Colonic mucosa (tissue), 4 donors: ENCODE data around the gene CYP2D6. TPM values are rescaled to one million over a fixed set of nuclear protein-coding genes. Genes with fewer than 3 reads are reported as not detected.
"Not testable (repeated sequence)": the region's sequence is repeated elsewhere in the genome, so short reads cannot be mapped to it uniquely, and the experiment has no call there.

Experiments
- DNase-seq: peaks from one replicate; pipeline ENCODE4 v3.0.0-alpha.2; 2020
- H3K27ac ChIP-seq: fragments of 200-600 bp; one replicate; pipeline ENCODE4 v1.8.0; 2021
- H3K27me3 ChIP-seq: fragments of 200-600 bp; one replicate; pipeline ENCODE4 v1.8.0; 2021
- H3K36me3 ChIP-seq: fragments of 200-600 bp; one replicate; pipeline ENCODE4 v1.8.0; 2021
- H3K4me1 ChIP-seq: fragments of 200-600 bp; one replicate; pipeline ENCODE4 v1.8.0; 2021; ENCODE audit warnings: mild to moderate bottlenecking
- H3K4me3 ChIP-seq: fragments of 200-600 bp; one replicate; pipeline ENCODE4 v1.8.0; 2021
- H3K9ac ChIP-seq, 2 donors: one replicate each; pipeline ENCODE4 v1.7.0; 2013; ENCODE audit warnings: control low read depth in 2 of 2, low read depth in 2 of 2, low read length in 2 of 2
- H3K9me3 ChIP-seq: fragments of 200-600 bp; one replicate; pipeline ENCODE4 v1.8.0; 2021
- CTCF ChIP-seq: fragments of 200-600 bp; IDR thresholded peaks from one replicate; pipeline ENCODE4 v1.8.0; 2022; ENCODE audit warnings: antibody characterized with exemption, mild to moderate bottlenecking
- intact Hi-C: fragments of 100-400 bp; cut with DNase I; formaldehyde crosslinking; loops from one replicate; pipeline ENCODE4 v1.14.1; 2022
- total RNA-seq, 2 donors: library from RNA; stranded (reverse); fragmentation: NEBNext Ultra II Directional in 1 of 2; extraction: Animal tissue kit (Norgen Biotek cat#: 25700) in 1 of 2; gene quantifications; one replicate each; pipeline ENCODE4 v1.2.1, GENCODE V29; 2021
- donor health status: healthy.
- donor health status: DM: no; HTN: no; CAD: no.
- donor health status: DM: no; HTN: no; CAD: no.

CYP2D6 gene
- total RNA-seq, 2 donors from 2014 or later: 2.2 to 2.9 TPM

GRCh38 chr22:42151924-42152635 is 21.5 kb upstream of the CYP2D6 start:
- Histone ChIP-seq H3K9ac (no peak overlapping the region), H3K36me3 (no peaks in the 10 kb centered on the region), H3K27ac (no peak overlapping the region), H3K27me3 (no peaks in the 10 kb centered on the region), H3K9me3 (no peaks in the 10 kb centered on the region), H3K4me3 (no peak overlapping the region), H3K4me1 (no peaks in the 10 kb centered on the region)
- intact Hi-C loops: no loop called here
- no peak for DNase-seq
- no peak for TF ChIP-seq CTCF

- intact Hi-C loops: no loop called here
- no peak for TF ChIP-seq CTCF
- Histone ChIP-seq H3K4me3 (no peak overlapping the region), H3K4me1 (no peaks in the 10 kb centered on the region), H3K9ac (no peak overlapping the region), H3K36me3 (no peaks in the 10 kb centered on the region), H3K27ac (no peak overlapping the region), H3K27me3 (no peaks in the 10 kb centered on the region), H3K9me3 (no peaks in the 10 kb centered on the region)
- DNase-seq: no peak
Measured at GRCh38 chr22:42150727-42151590, 20.3 kb upstream of the CYP2D6 start.

GRCh38 chr22:42149798-42150197 is 19.2 kb upstream of the CYP2D6 start:
- H3K4me1 ChIP-seq, DNase-seq, H3K9ac ChIP-seq, intact Hi-C loops, H3K27ac ChIP-seq, H3K9me3 ChIP-seq, H3K4me3 ChIP-seq, H3K36me3 ChIP-seq, H3K27me3 ChIP-seq: not testable (repeated sequence)

- no peaks in the 10 kb centered on the region for H3K27me3 ChIP-seq
- intact Hi-C loops: no loop called here
- H3K4me1 ChIP-seq: no peaks in the 10 kb centered on the region
- no peak overlapping the region for H3K27ac ChIP-seq
- no peak for TF ChIP-seq CTCF
- DNase-seq: no peak
- H3K9me3 ChIP-seq: no peaks in the 10 kb centered on the region
- H3K36me3 ChIP-seq: no peaks in the 10 kb centered on the region
- no peak overlapping the region for H3K9ac ChIP-seq
- H3K4me3 ChIP-seq: no peak overlapping the region
Measured at GRCh38 chr22:42145175-42145574, 14.6 kb upstream of the CYP2D6 start.

- H3K27ac ChIP-seq, H3K9me3 ChIP-seq, H3K4me1 ChIP-seq, H3K36me3 ChIP-seq, H3K27me3 ChIP-seq, DNase-seq, intact Hi-C loops, H3K4me3 ChIP-seq, H3K9ac ChIP-seq: not testable (repeated sequence)
Measured at GRCh38 chr22:42143859-42144822, 13.5 kb upstream of the CYP2D6 start.

GRCh38 chr22:42142771-42143461 is 12.3 kb upstream of the CYP2D6 start:
- DNase-seq: no peak

GRCh38 chr22:42141307-42142057 is 10.9 kb upstream of the CYP2D6 start:
- H3K27ac ChIP-seq, H3K36me3 ChIP-seq, H3K4me3 ChIP-seq, H3K27me3 ChIP-seq, H3K9ac ChIP-seq, intact Hi-C loops, H3K9me3 ChIP-seq, DNase-seq, H3K4me1 ChIP-seq: not testable (repeated sequence)

More at GRCh38 chr22:42142771-42143461, 12.3 kb upstream of the CYP2D6 start:
- no peak overlapping the region for H3K27ac ChIP-seq
- no peak for TF ChIP-seq CTCF
- no peak overlapping the region for H3K4me3 ChIP-seq
- H3K9ac ChIP-seq: no peak overlapping the region
- no peaks in the 10 kb centered on the region for H3K27me3 ChIP-seq
- H3K36me3 ChIP-seq: no peaks in the 10 kb centered on the region
- H3K4me1 ChIP-seq: no peaks in the 10 kb centered on the region
- H3K9me3 ChIP-seq: no peaks in the 10 kb centered on the region
- intact Hi-C loops: no loop called here

- H3K4me1 ChIP-seq, H3K9ac ChIP-seq, H3K27ac ChIP-seq, H3K27me3 ChIP-seq, DNase-seq, H3K9me3 ChIP-seq, intact Hi-C loops, H3K4me3 ChIP-seq, H3K36me3 ChIP-seq: not testable (repeated sequence)
Measured at GRCh38 chr22:42140153-42140552, 9.5 kb upstream of the CYP2D6 start.
